DOHH2 (cell line): ENCODE measurements around the gene MED12L.

Source experiments
- EZH2phosphoT487 ChIP-seq: fragments of 200-600 bp; sonication (generic); IDR thresholded peaks from 2 replicates; pipeline ENCODE4 v1.6.1; 2017; ENCODE audit warnings: borderline replicate concordance, mild to moderate bottlenecking, antibody characterized with exemption, low read length, moderate library complexity, mixed read lengths
- TF ChIP-seq, protein P1 (sequence below): fragments of 200-600 bp; sonication (generic); IDR thresholded peaks from one replicate; pipeline ENCODE4 v1.5.1; 2014; ENCODE audit warnings: antibody characterized with exemption, mild to moderate bottlenecking, low read depth, low read length; ENCODE audit not compliant: poor library complexity, severe bottlenecking

DNA sequence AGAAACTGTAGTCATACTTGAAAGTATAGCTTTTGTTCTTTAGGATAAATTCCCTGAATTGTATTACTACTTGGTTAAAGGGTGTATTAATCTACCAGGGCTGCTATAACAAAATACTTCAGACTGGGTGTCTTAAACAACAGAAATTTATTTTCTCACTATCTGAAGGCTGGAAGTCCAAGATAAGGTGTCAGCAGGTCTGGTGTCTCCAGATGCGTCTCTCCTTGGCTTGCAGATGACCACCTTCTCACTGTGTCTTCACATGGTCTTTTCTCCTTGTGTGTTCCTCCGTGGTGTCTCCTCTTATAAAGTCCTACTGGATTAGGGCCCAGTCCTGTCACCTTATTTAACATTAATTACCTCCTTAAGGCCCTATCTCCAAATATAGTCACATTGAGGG, 33.7 kb downstream of the MED12L start:
- TF ChIP-seq, protein P1, sequence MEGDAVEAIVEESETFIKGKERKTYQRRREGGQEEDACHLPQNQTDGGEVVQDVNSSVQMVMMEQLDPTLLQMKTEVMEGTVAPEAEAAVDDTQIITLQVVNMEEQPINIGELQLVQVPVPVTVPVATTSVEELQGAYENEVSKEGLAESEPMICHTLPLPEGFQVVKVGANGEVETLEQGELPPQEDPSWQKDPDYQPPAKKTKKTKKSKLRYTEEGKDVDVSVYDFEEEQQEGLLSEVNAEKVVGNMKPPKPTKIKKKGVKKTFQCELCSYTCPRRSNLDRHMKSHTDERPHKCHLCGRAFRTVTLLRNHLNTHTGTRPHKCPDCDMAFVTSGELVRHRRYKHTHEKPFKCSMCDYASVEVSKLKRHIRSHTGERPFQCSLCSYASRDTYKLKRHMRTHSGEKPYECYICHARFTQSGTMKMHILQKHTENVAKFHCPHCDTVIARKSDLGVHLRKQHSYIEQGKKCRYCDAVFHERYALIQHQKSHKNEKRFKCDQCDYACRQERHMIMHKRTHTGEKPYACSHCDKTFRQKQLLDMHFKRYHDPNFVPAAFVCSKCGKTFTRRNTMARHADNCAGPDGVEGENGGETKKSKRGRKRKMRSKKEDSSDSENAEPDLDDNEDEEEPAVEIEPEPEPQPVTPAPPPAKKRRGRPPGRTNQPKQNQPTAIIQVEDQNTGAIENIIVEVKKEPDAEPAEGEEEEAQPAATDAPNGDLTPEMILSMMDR: no peak
- TF ChIP-seq EZH2phosphoT487: no peak
